ENCODE results near the gene TMEM236.

GRCh38 chr10:17768496-17768895 lies 16.5 kb downstream of the TMEM236 start:
- TF ChIP-seq CTCF (IDR thresholded peaks at IDR 0.05; ENCODE audit: low read depth, low read length, poor library complexity, severe bottlenecking), result no peak
- TF ChIP-seq EZH2phosphoT487 (IDR thresholded peaks at IDR 0.05; ENCODE audit: borderline replicate concordance, low read length), result no peak
